ENCODE results near the gene PROB1. TPM values are rescaled to one million over a fixed set of nuclear protein-coding genes. Genes with fewer than 3 reads are reported as not detected.

The PROB1 gene
- total and polyA plus RNA-seq, 9 of the 15 experiments (the other 6 are each of a cell fraction or from before 2014, with no cell fraction given), result 0.01 to 1.8 (median 0.47) TPM

DNA sequence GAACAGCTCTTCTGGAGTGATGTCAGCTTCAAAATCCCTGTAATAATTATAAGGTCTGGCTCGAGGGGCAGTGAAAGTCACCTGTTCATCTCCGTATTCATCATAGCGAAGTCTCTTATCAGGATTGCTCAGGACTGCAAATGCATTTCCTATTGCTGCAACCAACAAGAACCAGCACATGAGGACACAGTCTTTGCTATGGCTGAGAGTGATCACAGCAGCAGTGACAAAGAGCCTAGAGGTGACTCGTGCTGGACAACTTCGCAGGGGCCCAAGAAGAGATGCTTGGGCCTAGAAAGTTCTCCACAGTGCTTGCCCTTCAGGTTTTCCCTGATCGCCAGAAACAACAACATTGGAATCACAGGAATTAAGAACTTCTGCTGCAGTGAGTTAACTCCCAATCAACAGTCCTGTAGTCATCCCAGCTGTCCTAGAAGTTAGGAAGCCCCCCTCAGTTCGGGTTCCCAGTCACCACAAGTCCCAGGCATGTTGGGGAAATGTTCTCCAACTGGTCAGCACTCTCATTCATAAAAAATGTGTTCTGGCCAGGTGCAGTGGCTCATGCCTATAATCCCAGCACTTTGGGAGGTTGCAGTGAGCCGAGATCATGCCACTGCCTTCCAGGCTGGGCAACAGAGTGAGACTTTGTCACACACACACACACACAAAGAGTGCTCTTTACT lies 31.4 kb upstream of the PROB1 start:
- in situ Hi-C loops (cut with MboI), result no loop called here
- 12% methylated on average over 8 of the region's 8 CpGs for WGBS (ENCODE audit: insufficient coverage, low coverage, missing lambda C conversion rate)
- DNase-seq (ENCODE audit: extremely low read depth in 1 of 4, low spot score in 3 of 4) (peak in 1 of 4 experiments; percentile 28), FAIRE-seq (no peak), ATAC-seq (peak; percentile 66)
- Histone ChIP-seq H3K4me2 (ENCODE audit: insufficient read depth, low read length) (no peak overlapping the region), H3K9me3 (replicated peaks; ENCODE audit: control insufficient read depth, insufficient read depth, low read depth, low read length) (no peaks in the 10 kb centered on the region), H3K4me1 (replicated peaks in 1 of 2; ENCODE audit: control insufficient read depth in 2 of 2, insufficient read depth in 2 of 2, low read length in 2 of 2) (peaks cover 3 to 5% of the 10 kb centered on the region in 2 experiments; a peak in 3 of 5 replicates), H3K79me2 (ENCODE audit: control insufficient read depth, insufficient read depth, low read length) (no peaks in the 10 kb centered on the region), H3K9me1 (ENCODE audit: control insufficient read depth, insufficient read depth, low read length) (no peaks in the 10 kb centered on the region), H3K36me3 (ENCODE audit: control insufficient read depth, insufficient read depth, low read length) (no peaks in the 10 kb centered on the region), H4K20me1 (replicated peaks; ENCODE audit: control insufficient read depth, insufficient read depth, low read length) (no peaks in the 10 kb centered on the region), H3K4me3 (no peak overlapping the region), H3K9ac (ENCODE audit: insufficient read depth in 1 of 2, low read depth in 2 of 2, low read length in 2 of 2) (no peak overlapping the region), H3K27ac (ENCODE audit: extremely low read depth, low read depth, low read length) (no peak overlapping the region), H3K27me3 (ENCODE audit: control insufficient read depth in 2 of 2, insufficient read depth in 2 of 2, low read length in 2 of 2) (no peaks in the 10 kb centered on the region), H2AFZ (ENCODE audit: low read depth, low read length) (0 out of 2 replicates have a peak overlapping the region, but pooled peaks have one; percentile 46)
- intact Hi-C loops (cut with micrococcal nuclease), result loop anchor here (10.0 kb wide), 1 partner anchor 338 kb away; no protein-coding TSS in a partner anchor
- POLR2A ChIA-PET, result interaction anchor here (1.1 to 1.2 kb wide), 2 partner anchors 10 to 12 kb away, joined by 3 to 5 read pairs; no protein-coding TSS in a partner anchor
- no TSS peak for BruUV-seq (replicated peaks)
- CTCF ChIA-PET (ENCODE audit: low intra/inter-chr PET ratio), result interaction anchor here (0.6 kb wide), 1 partner anchor 75 kb away, joined by 3 read pairs; no protein-coding TSS in a partner anchor
- no peak for TF ChIP-seq HMG20B (CRISPR knock-in tag; IDR thresholded peaks at IDR 0.05)
- peak; percentile 26; the same call in 1 of the 2 replicates for TF ChIP-seq CBFA2T3 (IDR thresholded peaks at IDR 0.05)
- no peak for TF ChIP-seq CXXC5 (CRISPR knock-in tag; IDR thresholded peaks at IDR 0.05)
- TF ChIP-seq TARDBP (IDR thresholded peaks at IDR 0.05), result no peak
- TF ChIP-seq GABPB1 (CRISPR knock-in tag; IDR thresholded peaks at IDR 0.05), result no peak
- TF ChIP-seq, protein P1, sequence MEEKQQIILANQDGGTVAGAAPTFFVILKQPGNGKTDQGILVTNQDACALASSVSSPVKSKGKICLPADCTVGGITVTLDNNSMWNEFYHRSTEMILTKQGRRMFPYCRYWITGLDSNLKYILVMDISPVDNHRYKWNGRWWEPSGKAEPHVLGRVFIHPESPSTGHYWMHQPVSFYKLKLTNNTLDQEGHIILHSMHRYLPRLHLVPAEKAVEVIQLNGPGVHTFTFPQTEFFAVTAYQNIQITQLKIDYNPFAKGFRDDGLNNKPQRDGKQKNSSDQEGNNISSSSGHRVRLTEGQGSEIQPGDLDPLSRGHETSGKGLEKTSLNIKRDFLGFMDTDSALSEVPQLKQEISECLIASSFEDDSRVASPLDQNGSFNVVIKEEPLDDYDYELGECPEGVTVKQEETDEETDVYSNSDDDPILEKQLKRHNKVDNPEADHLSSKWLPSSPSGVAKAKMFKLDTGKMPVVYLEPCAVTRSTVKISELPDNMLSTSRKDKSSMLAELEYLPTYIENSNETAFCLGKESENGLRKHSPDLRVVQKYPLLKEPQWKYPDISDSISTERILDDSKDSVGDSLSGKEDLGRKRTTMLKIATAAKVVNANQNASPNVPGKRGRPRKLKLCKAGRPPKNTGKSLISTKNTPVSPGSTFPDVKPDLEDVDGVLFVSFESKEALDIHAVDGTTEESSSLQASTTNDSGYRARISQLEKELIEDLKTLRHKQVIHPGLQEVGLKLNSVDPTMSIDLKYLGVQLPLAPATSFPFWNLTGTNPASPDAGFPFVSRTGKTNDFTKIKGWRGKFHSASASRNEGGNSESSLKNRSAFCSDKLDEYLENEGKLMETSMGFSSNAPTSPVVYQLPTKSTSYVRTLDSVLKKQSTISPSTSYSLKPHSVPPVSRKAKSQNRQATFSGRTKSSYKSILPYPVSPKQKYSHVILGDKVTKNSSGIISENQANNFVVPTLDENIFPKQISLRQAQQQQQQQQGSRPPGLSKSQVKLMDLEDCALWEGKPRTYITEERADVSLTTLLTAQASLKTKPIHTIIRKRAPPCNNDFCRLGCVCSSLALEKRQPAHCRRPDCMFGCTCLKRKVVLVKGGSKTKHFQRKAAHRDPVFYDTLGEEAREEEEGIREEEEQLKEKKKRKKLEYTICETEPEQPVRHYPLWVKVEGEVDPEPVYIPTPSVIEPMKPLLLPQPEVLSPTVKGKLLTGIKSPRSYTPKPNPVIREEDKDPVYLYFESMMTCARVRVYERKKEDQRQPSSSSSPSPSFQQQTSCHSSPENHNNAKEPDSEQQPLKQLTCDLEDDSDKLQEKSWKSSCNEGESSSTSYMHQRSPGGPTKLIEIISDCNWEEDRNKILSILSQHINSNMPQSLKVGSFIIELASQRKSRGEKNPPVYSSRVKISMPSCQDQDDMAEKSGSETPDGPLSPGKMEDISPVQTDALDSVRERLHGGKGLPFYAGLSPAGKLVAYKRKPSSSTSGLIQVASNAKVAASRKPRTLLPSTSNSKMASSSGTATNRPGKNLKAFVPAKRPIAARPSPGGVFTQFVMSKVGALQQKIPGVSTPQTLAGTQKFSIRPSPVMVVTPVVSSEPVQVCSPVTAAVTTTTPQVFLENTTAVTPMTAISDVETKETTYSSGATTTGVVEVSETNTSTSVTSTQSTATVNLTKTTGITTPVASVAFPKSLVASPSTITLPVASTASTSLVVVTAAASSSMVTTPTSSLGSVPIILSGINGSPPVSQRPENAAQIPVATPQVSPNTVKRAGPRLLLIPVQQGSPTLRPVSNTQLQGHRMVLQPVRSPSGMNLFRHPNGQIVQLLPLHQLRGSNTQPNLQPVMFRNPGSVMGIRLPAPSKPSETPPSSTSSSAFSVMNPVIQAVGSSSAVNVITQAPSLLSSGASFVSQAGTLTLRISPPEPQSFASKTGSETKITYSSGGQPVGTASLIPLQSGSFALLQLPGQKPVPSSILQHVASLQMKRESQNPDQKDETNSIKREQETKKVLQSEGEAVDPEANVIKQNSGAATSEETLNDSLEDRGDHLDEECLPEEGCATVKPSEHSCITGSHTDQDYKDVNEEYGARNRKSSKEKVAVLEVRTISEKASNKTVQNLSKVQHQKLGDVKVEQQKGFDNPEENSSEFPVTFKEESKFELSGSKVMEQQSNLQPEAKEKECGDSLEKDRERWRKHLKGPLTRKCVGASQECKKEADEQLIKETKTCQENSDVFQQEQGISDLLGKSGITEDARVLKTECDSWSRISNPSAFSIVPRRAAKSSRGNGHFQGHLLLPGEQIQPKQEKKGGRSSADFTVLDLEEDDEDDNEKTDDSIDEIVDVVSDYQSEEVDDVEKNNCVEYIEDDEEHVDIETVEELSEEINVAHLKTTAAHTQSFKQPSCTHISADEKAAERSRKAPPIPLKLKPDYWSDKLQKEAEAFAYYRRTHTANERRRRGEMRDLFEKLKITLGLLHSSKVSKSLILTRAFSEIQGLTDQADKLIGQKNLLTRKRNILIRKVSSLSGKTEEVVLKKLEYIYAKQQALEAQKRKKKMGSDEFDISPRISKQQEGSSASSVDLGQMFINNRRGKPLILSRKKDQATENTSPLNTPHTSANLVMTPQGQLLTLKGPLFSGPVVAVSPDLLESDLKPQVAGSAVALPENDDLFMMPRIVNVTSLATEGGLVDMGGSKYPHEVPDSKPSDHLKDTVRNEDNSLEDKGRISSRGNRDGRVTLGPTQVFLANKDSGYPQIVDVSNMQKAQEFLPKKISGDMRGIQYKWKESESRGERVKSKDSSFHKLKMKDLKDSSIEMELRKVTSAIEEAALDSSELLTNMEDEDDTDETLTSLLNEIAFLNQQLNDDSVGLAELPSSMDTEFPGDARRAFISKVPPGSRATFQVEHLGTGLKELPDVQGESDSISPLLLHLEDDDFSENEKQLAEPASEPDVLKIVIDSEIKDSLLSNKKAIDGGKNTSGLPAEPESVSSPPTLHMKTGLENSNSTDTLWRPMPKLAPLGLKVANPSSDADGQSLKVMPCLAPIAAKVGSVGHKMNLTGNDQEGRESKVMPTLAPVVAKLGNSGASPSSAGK (IDR thresholded peaks at IDR 0.05), result no peak
- no peak for TF ChIP-seq PTBP1 (IDR thresholded peaks at IDR 0.05; ENCODE audit: low read depth, low read length)
- peak; percentile 93 for TF ChIP-seq ZNF12 (CRISPR knock-in tag; IDR thresholded peaks at IDR 0.05)
- TF ChIP-seq TAF1 (IDR thresholded peaks at IDR 0.05; ENCODE audit: control insufficient read depth, extremely low read depth, insufficient read depth, low read length, severe bottlenecking), result no peak
- peak; percentile 39; the same call in 1 of the 2 replicates for TF ChIP-seq TEAD4 (IDR thresholded peaks at IDR 0.05; ENCODE audit: low read length)
- TF ChIP-seq TEAD4 (CRISPR knock-in tag; IDR thresholded peaks at IDR 0.05; ENCODE audit: borderline replicate concordance), result no peak
- 0 out of 2 replicates have a peak, but pooled peaks have one; percentile 19 for TF ChIP-seq ARID1B (IDR thresholded peaks at IDR 0.05)
